SK-N-MC (cell line): ENCODE data around the gene PTPRR.

Experiments used
- EZH2 ChIP-seq: fragments of 200-600 bp; sonication (generic); IDR thresholded peaks from one replicate; pipeline ENCODE4 v1.6.1; 2017; ENCODE audit warnings: antibody characterized with exemption
- FOXP2 ChIP-seq: optimal IDR thresholded peaks from 2 replicates; pipeline ENCODE3; 2011; ENCODE audit warnings: mild to moderate bottlenecking, moderate library complexity; ENCODE audit not compliant: insufficient read depth; ENCODE audit errors: extremely low read length, control extremely low read depth
- POLR2AphosphoS5 ChIP-seq: IDR thresholded peaks from 2 replicates; pipeline ENCODE4 v1.6.1; 2012; ENCODE audit warnings: mild to moderate bottlenecking, low read depth, low read length, borderline replicate concordance

DNA sequence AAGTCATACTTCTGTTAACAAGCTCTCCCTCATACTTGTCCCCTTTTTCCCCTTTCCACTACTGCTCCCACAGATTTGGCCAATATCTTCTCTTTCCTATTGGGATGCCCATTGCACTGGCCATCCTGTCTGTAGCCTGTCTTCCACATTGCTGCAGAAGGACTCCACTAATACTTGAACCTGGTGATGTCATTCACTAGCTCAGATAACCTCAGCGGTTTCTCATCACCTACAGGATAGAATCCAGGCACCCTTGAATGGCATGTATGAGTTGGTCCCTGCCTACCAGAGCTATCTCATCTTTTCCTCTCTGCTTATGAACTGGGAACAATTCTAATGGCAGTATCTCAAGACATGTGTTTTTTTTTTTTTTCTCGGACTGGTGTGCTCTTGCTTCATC is 84.6 kb downstream of the PTPRR start:
- TF ChIP-seq EZH2, result no peak
- no peak for TF ChIP-seq POLR2AphosphoS5
- TF ChIP-seq FOXP2, result no peak
